Type B pancreatic cell (in vitro differentiated cells): Measurements from ENCODE around the gene SLC2A4. TPM values are rescaled to one million over a fixed set of nuclear protein-coding genes. Genes with fewer than 3 reads are reported as not detected.

Source experiments
- DNase-seq: peaks from one replicate; pipeline ENCODE4 v3.0.0; 2021; ENCODE audit warnings: mixed read lengths; ENCODE audit not compliant: unreplicated experiment; ENCODE audit errors: extremely low spot score
- H3K27ac Mint-ChIP-seq: 2 replicates; pipeline ENCODE4 v1.8.0; 2021; ENCODE audit warnings: mild to moderate bottlenecking, mixed read lengths
- H3K27me3 Mint-ChIP-seq: 2 replicates; pipeline ENCODE4 v1.8.0; 2021; ENCODE audit warnings: mixed read lengths
- H3K36me3 Mint-ChIP-seq: 2 replicates; pipeline ENCODE4 v1.8.0; 2021; ENCODE audit warnings: mixed read lengths
- H3K4me1 Mint-ChIP-seq: one replicate; pipeline ENCODE4 v1.8.0; 2021; ENCODE audit warnings: mixed read lengths; ENCODE audit not compliant: unreplicated experiment
- H3K4me3 Mint-ChIP-seq: 2 replicates; pipeline ENCODE4 v1.8.0; 2021; ENCODE audit warnings: mild to moderate bottlenecking, mixed read lengths
- H3K9me3 Mint-ChIP-seq: 2 replicates; pipeline ENCODE4 v1.8.0; 2021; ENCODE audit warnings: mixed read lengths
- CTCF ChIP-seq: fragments of 200-600 bp; sonication (generic); conservative IDR thresholded peaks from 2 replicates; pipeline ENCODE4 v1.5.0; 2021; ENCODE audit warnings: antibody characterized with exemption, mild to moderate bottlenecking
- total RNA-seq: library from RNA; stranded (reverse); gene quantifications from 2 replicates; pipeline ENCODE4 v1.2.1, GENCODE V29; 2021; ENCODE audit warnings: low replicate concordance

The SLC2A4 gene
- total RNA-seq, 1 donor from 2014 or later, result 4.0 TPM

GRCh38 chr17:7235693-7236665 lies 45.5 kb upstream of the SLC2A4 start:
- H3K4me1 Mint-ChIP-seq, result peaks cover 40% of the 10 kb centered on the region
- no peak for DNase-seq
- TF ChIP-seq CTCF, result no peak
- peaks cover 22% of the 10 kb centered on the region for H3K36me3 Mint-ChIP-seq
- peak overlapping the region; percentile 100 for H3K4me3 Mint-ChIP-seq
- no peaks in the 10 kb centered on the region for H3K9me3 Mint-ChIP-seq
- H3K27ac Mint-ChIP-seq, result peak overlapping the region; percentile 95
- H3K27me3 Mint-ChIP-seq, result no peaks in the 10 kb centered on the region

- no peaks in the 10 kb centered on the region for H3K27me3 Mint-ChIP-seq
- no peak for DNase-seq
- no peaks in the 10 kb centered on the region for H3K9me3 Mint-ChIP-seq
- peak overlapping the region; percentile 84 for H3K4me3 Mint-ChIP-seq
- H3K4me1 Mint-ChIP-seq, result peaks cover 43% of the 10 kb centered on the region
- peak overlapping the region; percentile 77 for H3K27ac Mint-ChIP-seq
- no peak for TF ChIP-seq CTCF
- peaks cover 28% of the 10 kb centered on the region for H3K36me3 Mint-ChIP-seq
These were observed 44.7 kb upstream of the SLC2A4 start for GRCh38 chr17:7236808-7237207.

GRCh38 chr17:7237266-7237760 lies 44.2 kb upstream of the SLC2A4 start:
- Mint-ChIP-seq H3K4me1 (peaks cover 38% of the 10 kb centered on the region), H3K27me3 (no peaks in the 10 kb centered on the region), H3K9me3 (no peaks in the 10 kb centered on the region), H3K4me3 (peak overlapping the region; percentile 84), H3K27ac (peak overlapping the region; percentile 77), H3K36me3 (peaks cover 24% of the 10 kb centered on the region)
- no peak for TF ChIP-seq CTCF
- no peak for DNase-seq

GRCh38 chr17:7237761-7238419 lies 43.6 kb upstream of the SLC2A4 start:
- no peak for TF ChIP-seq CTCF
- peaks cover 40% of the 10 kb centered on the region for H3K4me1 Mint-ChIP-seq
- H3K9me3 Mint-ChIP-seq, result no peaks in the 10 kb centered on the region
- peak overlapping the region; percentile 98 for H3K4me3 Mint-ChIP-seq
- peaks cover 27% of the 10 kb centered on the region for H3K36me3 Mint-ChIP-seq
- H3K27me3 Mint-ChIP-seq, result peaks cover 4% of the 10 kb centered on the region
- no peak for DNase-seq
- H3K27ac Mint-ChIP-seq, result peak overlapping the region; percentile 77

- peaks cover 38% of the 10 kb centered on the region for H3K4me1 Mint-ChIP-seq
- peak overlapping the region; percentile 98 for H3K4me3 Mint-ChIP-seq
- peak overlapping the region; percentile 97 for H3K27ac Mint-ChIP-seq
- TF ChIP-seq CTCF, result no peak
- no peak for DNase-seq
- H3K9me3 Mint-ChIP-seq, result no peaks in the 10 kb centered on the region
- H3K27me3 Mint-ChIP-seq, result peaks cover 4% of the 10 kb centered on the region
- H3K36me3 Mint-ChIP-seq, result peaks cover 27% of the 10 kb centered on the region
These were observed 43.0 kb upstream of the SLC2A4 start for GRCh38 chr17:7238420-7239090.
